HFFc6 (cell line): Measurements from ENCODE around the gene OPRM1. TPM values are rescaled to one million over a fixed set of nuclear protein-coding genes. Genes with fewer than 3 reads are reported as not detected.

ENCODE experiments used
- DNase-seq: peaks from one replicate; pipeline ENCODE4 v3.0.0-alpha.2; 2018
- H3K27ac Mint-ChIP-seq: 2 replicates; pipeline ENCODE4 v1.8.0; 2020; ENCODE audit warnings: mild to moderate bottlenecking, mixed read lengths
- H3K27me3 Mint-ChIP-seq: 2 replicates; pipeline ENCODE4 v1.8.0; 2021; ENCODE audit warnings: mild to moderate bottlenecking, moderate library complexity, mixed read lengths; ENCODE audit not compliant: insufficient read depth
- H3K36me3 Mint-ChIP-seq: 2 replicates; pipeline ENCODE4 v1.8.0; 2021; ENCODE audit warnings: low read depth, mixed read lengths
- H3K4me1 Mint-ChIP-seq: 2 replicates; pipeline ENCODE4 v1.8.0; 2020; ENCODE audit warnings: low read depth, mixed read lengths
- H3K4me3 Mint-ChIP-seq: 2 replicates; pipeline ENCODE4 v1.8.0; 2020; ENCODE audit warnings: mild to moderate bottlenecking, moderate library complexity, mixed read lengths
- H3K9me3 Mint-ChIP-seq: 2 replicates; pipeline ENCODE4 v1.8.0; 2020; ENCODE audit warnings: mild to moderate bottlenecking, mixed read lengths
- total RNA-seq, 6 experiments: library from RNA; stranded (reverse); fragmentation: NEBNext Ultra II Directional; extraction: Animal tissue kit (Norgen Biotek cat#: 25700); gene quantifications; 2 replicates in 1 of 6; 3 replicates in 5 of 6; pipeline ENCODE4 v1.2.3, GENCODE V29; 2021
- TF ChIP-seq, protein P1 (sequence below): fragments of 200-600 bp; sonication (generic); IDR thresholded peaks from 2 replicates; pipeline ENCODE4 v1.5.0; 2021; ENCODE audit warnings: antibody characterized with exemption, mild to moderate bottlenecking

OPRM1 gene
- total RNA-seq, 6 experiments from 2014 or later: not detected

GRCh38 chr6:154001494-154002285, 37.4 kb upstream of the OPRM1 start:
- no peaks in the 10 kb centered on the region for H3K4me1 Mint-ChIP-seq
- no peak overlapping the region for H3K4me3 Mint-ChIP-seq
- H3K27ac Mint-ChIP-seq: no peak overlapping the region
- H3K36me3 Mint-ChIP-seq: peaks cover 5% of the 10 kb centered on the region; the same call in 1 of the 2 replicates
- TF ChIP-seq, protein P1, sequence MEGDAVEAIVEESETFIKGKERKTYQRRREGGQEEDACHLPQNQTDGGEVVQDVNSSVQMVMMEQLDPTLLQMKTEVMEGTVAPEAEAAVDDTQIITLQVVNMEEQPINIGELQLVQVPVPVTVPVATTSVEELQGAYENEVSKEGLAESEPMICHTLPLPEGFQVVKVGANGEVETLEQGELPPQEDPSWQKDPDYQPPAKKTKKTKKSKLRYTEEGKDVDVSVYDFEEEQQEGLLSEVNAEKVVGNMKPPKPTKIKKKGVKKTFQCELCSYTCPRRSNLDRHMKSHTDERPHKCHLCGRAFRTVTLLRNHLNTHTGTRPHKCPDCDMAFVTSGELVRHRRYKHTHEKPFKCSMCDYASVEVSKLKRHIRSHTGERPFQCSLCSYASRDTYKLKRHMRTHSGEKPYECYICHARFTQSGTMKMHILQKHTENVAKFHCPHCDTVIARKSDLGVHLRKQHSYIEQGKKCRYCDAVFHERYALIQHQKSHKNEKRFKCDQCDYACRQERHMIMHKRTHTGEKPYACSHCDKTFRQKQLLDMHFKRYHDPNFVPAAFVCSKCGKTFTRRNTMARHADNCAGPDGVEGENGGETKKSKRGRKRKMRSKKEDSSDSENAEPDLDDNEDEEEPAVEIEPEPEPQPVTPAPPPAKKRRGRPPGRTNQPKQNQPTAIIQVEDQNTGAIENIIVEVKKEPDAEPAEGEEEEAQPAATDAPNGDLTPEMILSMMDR: no peak
- no peaks in the 10 kb centered on the region; the same call in 1 of the 2 replicates for H3K27me3 Mint-ChIP-seq
- no peak for DNase-seq
- H3K9me3 Mint-ChIP-seq: peaks cover 58% of the 10 kb centered on the region

GRCh38 chr6:154002894-154003293, 36.1 kb upstream of the OPRM1 start:
- Mint-ChIP-seq H3K27ac (no peak overlapping the region), H3K4me3 (no peak overlapping the region), H3K9me3 (peaks cover 65% of the 10 kb centered on the region), H3K36me3 (peaks cover 5% of the 10 kb centered on the region; the same call in 1 of the 2 replicates), H3K4me1 (no peaks in the 10 kb centered on the region), H3K27me3 (no peaks in the 10 kb centered on the region; the same call in 1 of the 2 replicates)
- TF ChIP-seq, protein P1: no peak
- DNase-seq: no peak

- Mint-ChIP-seq H3K27me3 (no peaks in the 10 kb centered on the region; the same call in 1 of the 2 replicates), H3K4me1 (no peaks in the 10 kb centered on the region), H3K36me3 (no peaks in the 10 kb centered on the region), H3K4me3 (no peak overlapping the region), H3K9me3 (peaks cover 37% of the 10 kb centered on the region), H3K27ac (no peak overlapping the region)
- no peak for DNase-seq
- TF ChIP-seq, protein P1: no peak
Measured at GRCh38 chr6:154010371-154010770, 28.7 kb upstream of the OPRM1 start.

GRCh38 chr6:154012852-154013251, 26.2 kb upstream of the OPRM1 start:
- Mint-ChIP-seq H3K27ac (no peak overlapping the region), H3K36me3 (no peaks in the 10 kb centered on the region), H3K4me1 (no peaks in the 10 kb centered on the region), H3K9me3 (peaks cover 26% of the 10 kb centered on the region), H3K27me3 (no peaks in the 10 kb centered on the region; the same call in 1 of the 2 replicates), H3K4me3 (no peak overlapping the region)
- no peak for DNase-seq
- TF ChIP-seq, protein P1: no peak

DNA sequence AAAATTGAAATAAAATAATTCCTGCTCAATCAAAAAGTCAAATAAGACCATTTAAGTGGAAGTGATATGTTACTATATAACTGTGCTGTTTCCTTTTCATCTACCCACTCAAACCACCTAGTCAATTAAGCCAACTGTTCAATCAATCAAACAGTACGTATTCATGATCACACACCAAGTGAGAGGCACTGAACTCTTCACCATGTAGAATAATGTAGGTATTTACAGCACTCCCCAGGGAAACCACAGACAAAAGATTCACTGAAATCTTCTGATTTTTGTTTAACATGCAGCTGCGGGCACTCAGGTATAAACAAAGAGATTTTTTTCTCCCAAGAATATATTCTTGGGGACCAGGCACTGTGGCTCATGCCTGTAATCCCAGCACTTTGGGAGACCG, 21.3 kb upstream of the OPRM1 start:
- H3K27ac Mint-ChIP-seq: no peak overlapping the region
- no peak overlapping the region for H3K4me3 Mint-ChIP-seq
- TF ChIP-seq, protein P1: no peak
- H3K9me3 Mint-ChIP-seq: peaks cover 41% of the 10 kb centered on the region
- DNase-seq: no peak
- no peaks in the 10 kb centered on the region; the same call in 1 of the 2 replicates for H3K27me3 Mint-ChIP-seq
- no peaks in the 10 kb centered on the region for H3K36me3 Mint-ChIP-seq
- H3K4me1 Mint-ChIP-seq: no peaks in the 10 kb centered on the region
